ENCODE results near the gene MYOM3. TPM values are rescaled to one million over a fixed set of nuclear protein-coding genes. Genes with fewer than 3 reads are reported as not detected.

The MYOM3 gene
- polyA plus RNA-seq, 1 donor from 2014 or later: not detected

- no peaks in the 10 kb centered on the region for H3K27me3 ChIP-seq (ENCODE audit: insufficient read depth, low read depth, low read length)
- no peak overlapping the region for H3K4me3 ChIP-seq (ENCODE audit: low read length)
- no peak overlapping the region for H3K27ac ChIP-seq (ENCODE audit: low read length)
- H2AFZ ChIP-seq (ENCODE audit: low read depth, low read length): no peak overlapping the region
- no peaks in the 10 kb centered on the region for H3K79me2 ChIP-seq (replicated peaks; ENCODE audit: insufficient read depth, low read length)
- TF ChIP-seq SMC3 (conservative IDR thresholded peaks at IDR 0.05; ENCODE audit: poor library complexity) (no peak), POLR2AphosphoS5 (IDR thresholded peaks at IDR 0.05) (no peak), EP300 (conservative IDR thresholded peaks at IDR 0.05; ENCODE audit: poor library complexity, severe bottlenecking) (no peak), REST (IDR thresholded peaks at IDR 0.05; ENCODE audit: borderline replicate concordance) (no peak), RAD21 (conservative IDR thresholded peaks at IDR 0.05) (no peak), EZH2 (IDR thresholded peaks at IDR 0.05; ENCODE audit: borderline replicate concordance, insufficient read depth, low read length, poor library complexity, severe bottlenecking) (no peak), MXI1 (conservative IDR thresholded peaks at IDR 0.05; ENCODE audit: poor library complexity, severe bottlenecking) (no peak), CTCF (IDR thresholded peaks at IDR 0.05; ENCODE audit: poor library complexity, severe bottlenecking) (no peak), TAF1 (IDR thresholded peaks at IDR 0.05; ENCODE audit: low read depth) (no peak)
- H3K9me2 ChIP-seq (ENCODE audit: insufficient read depth, low read length): no peaks in the 10 kb centered on the region
- no peak overlapping the region for H3K4me2 ChIP-seq (ENCODE audit: low read length)
- H3K9ac ChIP-seq (ENCODE audit: low read length): no peak overlapping the region
- no peaks in the 10 kb centered on the region for H3F3A ChIP-seq (ENCODE audit: insufficient read depth, low read length, poor library complexity, severe bottlenecking)
- no peaks in the 10 kb centered on the region for H3K36me3 ChIP-seq (ENCODE audit: insufficient read depth, low read length)
- no peaks in the 10 kb centered on the region for H3K9me3 ChIP-seq (ENCODE audit: low read length)
- H4K20me1 ChIP-seq (ENCODE audit: insufficient read depth): no peaks in the 10 kb centered on the region
Observed at GRCh38 chr1:24089743-24090555, 22.0 kb downstream of the MYOM3 start.

- Histone ChIP-seq H3K4me2 (ENCODE audit: low read length) (no peak overlapping the region), H2AFZ (ENCODE audit: low read depth, low read length) (no peak overlapping the region), H3F3A (ENCODE audit: insufficient read depth, low read length, poor library complexity, severe bottlenecking) (no peaks in the 10 kb centered on the region), H3K27me3 (ENCODE audit: insufficient read depth, low read depth, low read length) (no peaks in the 10 kb centered on the region), H3K9me3 (ENCODE audit: low read length) (no peaks in the 10 kb centered on the region), H3K9ac (ENCODE audit: low read length) (no peak overlapping the region), H3K4me3 (ENCODE audit: low read length) (no peak overlapping the region), H3K27ac (ENCODE audit: low read length) (no peak overlapping the region), H3K9me2 (ENCODE audit: insufficient read depth, low read length) (no peaks in the 10 kb centered on the region), H4K20me1 (ENCODE audit: insufficient read depth) (no peaks in the 10 kb centered on the region), H3K79me2 (replicated peaks; ENCODE audit: insufficient read depth, low read length) (no peaks in the 10 kb centered on the region), H3K36me3 (ENCODE audit: insufficient read depth, low read length) (no peaks in the 10 kb centered on the region)
- TF ChIP-seq RAD21 (conservative IDR thresholded peaks at IDR 0.05): no peak
Observed at GRCh38 chr1:24089027-24089742, 22.8 kb downstream of the MYOM3 start.

All from neural cell (in vitro differentiated cells).